GM12878 (cell line): ENCODE data around the gene HSD17B1. TPM values are rescaled to one million over a fixed set of nuclear protein-coding genes. Genes with fewer than 3 reads are reported as not detected.

Experiments used
- ATF7 ChIP-seq: fragments of 450-650 bp; IDR thresholded peaks from 2 replicates; pipeline ENCODE4 v1.6.1; 2016; ENCODE audit warnings: low read depth, mild to moderate bottlenecking
- BACH1 ChIP-seq: fragments of 450-650 bp; IDR thresholded peaks from 2 replicates; pipeline ENCODE4 v1.6.1; 2017; ENCODE audit warnings: mild to moderate bottlenecking, borderline replicate concordance
- BCL11A ChIP-seq: IDR thresholded peaks from 2 replicates; pipeline ENCODE4 v1.6.1; 2011; ENCODE audit warnings: low read depth, low read length
- EED ChIP-seq: sonication (generic); IDR thresholded peaks from 2 replicates; pipeline ENCODE4 v1.6.1; 2016; ENCODE audit warnings: antibody characterized with exemption, low read depth
- GABPA ChIP-seq: IDR thresholded peaks from 2 replicates; pipeline ENCODE4 v1.6.1; 2014; ENCODE audit warnings: antibody characterized with exemption, low read depth, mild to moderate bottlenecking, inconsistent platforms
- GATAD2B ChIP-seq: fragments of 450-650 bp; conservative IDR thresholded peaks from 2 replicates; pipeline ENCODE4 v1.6.1; 2017; ENCODE audit warnings: low read depth, mild to moderate bottlenecking, moderate library complexity
- IKZF1 ChIP-seq: fragments of 450-650 bp; conservative IDR thresholded peaks from 2 replicates; pipeline ENCODE4 v1.6.1; 2017; ENCODE audit warnings: antibody characterized with exemption, mild to moderate bottlenecking
- LARP7 ChIP-seq: fragments of 450-650 bp; IDR thresholded peaks from 2 replicates; pipeline ENCODE4 v1.6.1; 2017; ENCODE audit warnings: mild to moderate bottlenecking
- MEF2B ChIP-seq: fragments of 450-650 bp; IDR thresholded peaks from 2 replicates; pipeline ENCODE4 v1.6.1; 2018; ENCODE audit warnings: mild to moderate bottlenecking, moderate library complexity; ENCODE audit not compliant: partially characterized antibody, poor library complexity, severe bottlenecking
- NBN ChIP-seq: fragments of 450-650 bp; IDR thresholded peaks from 2 replicates; pipeline ENCODE4 v1.6.1; 2016
- NR2F1 ChIP-seq: fragments of 450-650 bp; conservative IDR thresholded peaks from 2 replicates; pipeline ENCODE4 v1.6.1; 2017; ENCODE audit warnings: mild to moderate bottlenecking
- PAX5 ChIP-seq: IDR thresholded peaks from 2 replicates; pipeline ENCODE4 v1.6.1; 2011; ENCODE audit warnings: low read depth, low read length, borderline replicate concordance
- POLR2A ChIP-seq: IDR thresholded peaks from 2 replicates; pipeline ENCODE4 v1.6.1; 2011; ENCODE audit warnings: low read depth, mild to moderate bottlenecking, low read length
- POLR2AphosphoS5 ChIP-seq: IDR thresholded peaks from 2 replicates; pipeline ENCODE4 v1.6.1; 2011; ENCODE audit warnings: mild to moderate bottlenecking, low read length, inconsistent platforms
- RB1 ChIP-seq: fragments of 450-650 bp; formaldehyde crosslinking; IDR thresholded peaks from 2 replicates; pipeline ENCODE4 v1.6.1; 2017; ENCODE audit warnings: mild to moderate bottlenecking, borderline replicate concordance
- RUNX3 ChIP-seq: IDR thresholded peaks from 2 replicates; pipeline ENCODE4 v1.6.1; 2012; ENCODE audit warnings: low read length, inconsistent platforms
- SIN3A ChIP-seq: IDR thresholded peaks from 2 replicates; pipeline ENCODE4 v1.6.1; 2012; ENCODE audit warnings: low read depth, low read length, improper control_type of control experiment
- SMC3 ChIP-seq: IDR thresholded peaks from 2 replicates; pipeline ENCODE4 v1.6.1; 2011; ENCODE audit warnings: low read length, improper control_type of control experiment, borderline replicate concordance
- SREBF2 ChIP-seq: IDR thresholded peaks from 2 replicates; pipeline ENCODE4 v1.6.1; 2012; ENCODE audit warnings: mild to moderate bottlenecking, low read length
- ZNF24 ChIP-seq: fragments of 450-650 bp; IDR thresholded peaks from 2 replicates; pipeline ENCODE4 v1.6.1; 2017; ENCODE audit warnings: antibody characterized with exemption, mild to moderate bottlenecking
- polyA plus RNA-seq, 11 experiments: library from polyadenylated mRNA; depleted of rRNA in 4 of 11; unstranded in 6 of 11; stranded (reverse) in 5 of 11; fragments of >200 nt; fragmentation: Nextera tagmentation in 4 of 11; fragmentation: Illumina TruSeq in 1 of 11; extraction: Ambion mirVana in 4 of 11; extraction: Trizol in 1 of 11; gene quantifications; 1 replicate in 1 of 11; 2 replicates in 10 of 11; pipeline versions ENCODE4 v1.2.1 to v1.2.3, GENCODE V29; 2011 to 2016; ENCODE audit warnings: inconsistent platforms in 2 of 11, missing spikeins in 2 of 11, low read depth in 1 of 11
- total RNA-seq, 4 experiments: library from RNA; depleted of rRNA in 3 of 4; stranded (reverse); fragments of >200 nt in 3 of 4; fragmentation: Illumina TruSeq in 1 of 4; extraction: Trizol in 1 of 4; gene quantifications; 2 replicates each; pipeline versions ENCODE4 v1.2.1 to v1.2.3, GENCODE V29; 2013 to 2021
- TF ChIP-seq, protein P1 (sequence below): fragments of 450-650 bp; IDR thresholded peaks from 2 replicates; pipeline ENCODE4 v1.6.1; 2016; ENCODE audit warnings: mild to moderate bottlenecking, moderate library complexity, borderline replicate concordance
- TF ChIP-seq, protein P2 (sequence below): fragments of 450-650 bp; IDR thresholded peaks from 2 replicates; pipeline ENCODE4 v1.6.1; 2017; ENCODE audit warnings: mild to moderate bottlenecking, moderate library complexity
- TF ChIP-seq, protein P3 (sequence below): IDR thresholded peaks from 2 replicates; pipeline ENCODE4 v1.6.1; 2012; ENCODE audit warnings: low read length, inconsistent platforms

HSD17B1 gene
- total and polyA plus RNA-seq, 10 of the 15 experiments (the other 5 are each of a cell fraction or from before 2014, with no cell fraction given) = 0.15 to 1.1 (median 0.42) TPM

GRCh38 chr17:42554250-42555121 is 1.8 kb downstream of the HSD17B1 start (continued):
- TF ChIP-seq, protein P1, sequence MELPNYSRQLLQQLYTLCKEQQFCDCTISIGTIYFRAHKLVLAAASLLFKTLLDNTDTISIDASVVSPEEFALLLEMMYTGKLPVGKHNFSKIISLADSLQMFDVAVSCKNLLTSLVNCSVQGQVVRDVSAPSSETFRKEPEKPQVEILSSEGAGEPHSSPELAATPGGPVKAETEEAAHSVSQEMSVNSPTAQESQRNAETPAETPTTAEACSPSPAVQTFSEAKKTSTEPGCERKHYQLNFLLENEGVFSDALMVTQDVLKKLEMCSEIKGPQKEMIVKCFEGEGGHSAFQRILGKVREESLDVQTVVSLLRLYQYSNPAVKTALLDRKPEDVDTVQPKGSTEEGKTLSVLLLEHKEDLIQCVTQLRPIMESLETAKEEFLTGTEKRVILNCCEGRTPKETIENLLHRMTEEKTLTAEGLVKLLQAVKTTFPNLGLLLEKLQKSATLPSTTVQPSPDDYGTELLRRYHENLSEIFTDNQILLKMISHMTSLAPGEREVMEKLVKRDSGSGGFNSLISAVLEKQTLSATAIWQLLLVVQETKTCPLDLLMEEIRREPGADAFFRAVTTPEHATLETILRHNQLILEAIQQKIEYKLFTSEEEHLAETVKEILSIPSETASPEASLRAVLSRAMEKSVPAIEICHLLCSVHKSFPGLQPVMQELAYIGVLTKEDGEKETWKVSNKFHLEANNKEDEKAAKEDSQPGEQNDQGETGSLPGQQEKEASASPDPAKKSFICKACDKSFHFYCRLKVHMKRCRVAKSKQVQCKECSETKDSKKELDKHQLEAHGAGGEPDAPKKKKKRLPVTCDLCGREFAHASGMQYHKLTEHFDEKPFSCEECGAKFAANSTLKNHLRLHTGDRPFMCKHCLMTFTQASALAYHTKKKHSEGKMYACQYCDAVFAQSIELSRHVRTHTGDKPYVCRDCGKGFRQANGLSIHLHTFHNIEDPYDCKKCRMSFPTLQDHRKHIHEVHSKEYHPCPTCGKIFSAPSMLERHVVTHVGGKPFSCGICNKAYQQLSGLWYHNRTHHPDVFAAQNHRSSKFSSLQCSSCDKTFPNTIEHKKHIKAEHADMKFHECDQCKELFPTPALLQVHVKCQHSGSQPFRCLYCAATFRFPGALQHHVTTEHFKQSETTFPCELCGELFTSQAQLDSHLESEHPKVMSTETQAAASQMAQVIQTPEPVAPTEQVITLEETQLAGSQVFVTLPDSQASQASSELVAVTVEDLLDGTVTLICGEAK = peak; percentile 44; the same call in 1 of the 2 replicates
- TF ChIP-seq IKZF1 = peak; percentile 75
- peak; percentile 74 for TF ChIP-seq NR2F1
- TF ChIP-seq, protein P2, sequence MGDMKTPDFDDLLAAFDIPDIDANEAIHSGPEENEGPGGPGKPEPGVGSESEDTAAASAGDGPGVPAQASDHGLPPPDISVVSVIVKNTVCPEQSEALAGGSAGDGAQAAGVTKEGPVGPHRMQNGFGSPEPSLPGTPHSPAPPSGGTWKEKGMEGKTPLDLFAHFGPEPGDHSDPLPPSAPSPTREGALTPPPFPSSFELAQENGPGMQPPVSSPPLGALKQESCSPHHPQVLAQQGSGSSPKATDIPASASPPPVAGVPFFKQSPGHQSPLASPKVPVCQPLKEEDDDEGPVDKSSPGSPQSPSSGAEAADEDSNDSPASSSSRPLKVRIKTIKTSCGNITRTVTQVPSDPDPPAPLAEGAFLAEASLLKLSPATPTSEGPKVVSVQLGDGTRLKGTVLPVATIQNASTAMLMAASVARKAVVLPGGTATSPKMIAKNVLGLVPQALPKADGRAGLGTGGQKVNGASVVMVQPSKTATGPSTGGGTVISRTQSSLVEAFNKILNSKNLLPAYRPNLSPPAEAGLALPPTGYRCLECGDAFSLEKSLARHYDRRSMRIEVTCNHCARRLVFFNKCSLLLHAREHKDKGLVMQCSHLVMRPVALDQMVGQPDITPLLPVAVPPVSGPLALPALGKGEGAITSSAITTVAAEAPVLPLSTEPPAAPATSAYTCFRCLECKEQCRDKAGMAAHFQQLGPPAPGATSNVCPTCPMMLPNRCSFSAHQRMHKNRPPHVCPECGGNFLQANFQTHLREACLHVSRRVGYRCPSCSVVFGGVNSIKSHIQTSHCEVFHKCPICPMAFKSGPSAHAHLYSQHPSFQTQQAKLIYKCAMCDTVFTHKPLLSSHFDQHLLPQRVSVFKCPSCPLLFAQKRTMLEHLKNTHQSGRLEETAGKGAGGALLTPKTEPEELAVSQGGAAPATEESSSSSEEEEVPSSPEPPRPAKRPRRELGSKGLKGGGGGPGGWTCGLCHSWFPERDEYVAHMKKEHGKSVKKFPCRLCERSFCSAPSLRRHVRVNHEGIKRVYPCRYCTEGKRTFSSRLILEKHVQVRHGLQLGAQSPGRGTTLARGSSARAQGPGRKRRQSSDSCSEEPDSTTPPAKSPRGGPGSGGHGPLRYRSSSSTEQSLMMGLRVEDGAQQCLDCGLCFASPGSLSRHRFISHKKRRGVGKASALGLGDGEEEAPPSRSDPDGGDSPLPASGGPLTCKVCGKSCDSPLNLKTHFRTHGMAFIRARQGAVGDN = peak; percentile 77
- TF ChIP-seq RUNX3 = peak; percentile 6
- TF ChIP-seq PAX5 = peak; percentile 78; the same call in 1 of the 2 replicates
- no peak for TF ChIP-seq EED
- TF ChIP-seq SMC3 = no peak
- 0 out of 2 replicates have a peak, but pooled peaks have one; percentile 21 for TF ChIP-seq SIN3A
- TF ChIP-seq BCL11A = peak; percentile 63; the same call in 1 of the 2 replicates
- TF ChIP-seq SREBF2 = no peak
- TF ChIP-seq, protein P3, sequence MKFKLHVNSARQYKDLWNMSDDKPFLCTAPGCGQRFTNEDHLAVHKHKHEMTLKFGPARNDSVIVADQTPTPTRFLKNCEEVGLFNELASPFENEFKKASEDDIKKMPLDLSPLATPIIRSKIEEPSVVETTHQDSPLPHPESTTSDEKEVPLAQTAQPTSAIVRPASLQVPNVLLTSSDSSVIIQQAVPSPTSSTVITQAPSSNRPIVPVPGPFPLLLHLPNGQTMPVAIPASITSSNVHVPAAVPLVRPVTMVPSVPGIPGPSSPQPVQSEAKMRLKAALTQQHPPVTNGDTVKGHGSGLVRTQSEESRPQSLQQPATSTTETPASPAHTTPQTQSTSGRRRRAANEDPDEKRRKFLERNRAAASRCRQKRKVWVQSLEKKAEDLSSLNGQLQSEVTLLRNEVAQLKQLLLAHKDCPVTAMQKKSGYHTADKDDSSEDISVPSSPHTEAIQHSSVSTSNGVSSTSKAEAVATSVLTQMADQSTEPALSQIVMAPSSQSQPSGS = no peak
- TF ChIP-seq BACH1 = peak; percentile 28; the same call in 1 of the 2 replicates
- TF ChIP-seq POLR2A = peak; percentile 97
- TF ChIP-seq MEF2B = peak; percentile 99
- no peak for TF ChIP-seq ZNF24
- peak; percentile 93 for TF ChIP-seq GATAD2B
- TF ChIP-seq NBN = peak; percentile 69; the same call in 1 of the 2 replicates
- peak; percentile 47; the same call in 1 of the 2 replicates for TF ChIP-seq RB1
- TF ChIP-seq POLR2AphosphoS5 = peak; percentile 79
- peak; percentile 52 for TF ChIP-seq LARP7
- TF ChIP-seq ATF7 = peak; percentile 79
- peak; percentile 76 for TF ChIP-seq GABPA
